Cardiac fibroblast (primary cell): ENCODE results near the gene OPRL1.

ENCODE experiments used
- DNase-seq, 2 donors: peaks; one replicate each; pipeline versions ENCODE4 v3.0.0 to v3.0.0-alpha.2; 2010; ENCODE audit warnings: low read depth in 2 of 2
- H3K4me3 ChIP-seq, 2 donors: replicated peaks in 1 of 2; 1 replicate in 1 of 2; 2 replicates in 1 of 2; pipeline ENCODE4 v1.5.1; 2011; ENCODE audit warnings: low read depth in 2 of 2, low read length in 2 of 2, mild to moderate bottlenecking in 2 of 2, moderate library complexity in 1 of 2
- CTCF ChIP-seq: IDR thresholded peaks from one replicate; pipeline ENCODE4 v1.5.1; 2011; ENCODE audit warnings: low read depth, mild to moderate bottlenecking, low read length, inconsistent platforms

OPRL1 gene

GRCh38 chr20:64105846-64106434 is 26.1 kb downstream of the OPRL1 start:
- no peak overlapping the region for H3K4me3 ChIP-seq
- no peak for DNase-seq
- no peak for TF ChIP-seq CTCF

GRCh38 chr20:64106435-64106961 is 26.6 kb downstream of the OPRL1 start:
- no peak for DNase-seq
- no peak for TF ChIP-seq CTCF
- no peak overlapping the region for H3K4me3 ChIP-seq

GRCh38 chr20:64106981-64107735 is 27.3 kb downstream of the OPRL1 start, which contains the start of gene NPBWR2:
TSS of gene NPBWR2 (minus strand) at chr20:64107565. CDS start at chr20:64106831, 734 bp downstream.
- no peak within 1 kb of the TSS for H3K4me3 ChIP-seq
- DNase-seq: no peak
- TF ChIP-seq CTCF: no peak

- DNase-seq: no peak
- H3K4me3 ChIP-seq: no peak overlapping the region
Observed at GRCh38 chr20:64107736-64108457, 28.0 kb downstream of the OPRL1 start.

GRCh38 chr20:64108731-64109681 is 29.1 kb downstream of the OPRL1 start:
- no peak for DNase-seq
- TF ChIP-seq CTCF: no peak
- no peak overlapping the region for H3K4me3 ChIP-seq

More at GRCh38 chr20:64107736-64108457, 28.0 kb downstream of the OPRL1 start:
- TF ChIP-seq CTCF: no peak
